Panc1 (cell line): ENCODE measurements around the gene FRS2. TPM values are rescaled to one million over a fixed set of nuclear protein-coding genes. Genes with fewer than 3 reads are reported as not detected.

Source experiments
- ATAC-seq: fragments of 200-7000 bp; cut with Tn5 transposase; 2 replicates; pipeline ENCODE4 v1.9.1; 2020; ENCODE audit warnings: mild to moderate bottlenecking, moderate library complexity
- BruUV-seq: library from RNA; stranded (reverse); fragments of 400-500 nt; replicated peaks from 2 replicates; lab custom pipeline; 2021; lab: Mats Ljungman, UMichigan
- CTCF ChIA-PET: fragments of 300-600 bp; sonication (Branson Sonifier 250); formaldehyde crosslinking; loops from one replicate; lab custom pipeline; 2022; ENCODE audit warnings: antibody characterized with exemption; lab: Charles Lee
- POLR2A ChIA-PET: fragments of 300-600 bp; sonication (Branson Sonifier 250); formaldehyde crosslinking; loops from one replicate; lab custom pipeline; 2022; ENCODE audit warnings: antibody characterized with exemption; lab: Charles Lee
- DNase-seq: peaks from one replicate; pipeline ENCODE4 v3.0.0-alpha.2; 2010; ENCODE audit warnings: low read depth, low spot score
- H3K27ac ChIP-seq: 2 replicates; pipeline ENCODE4 v1.5.1; 2011; ENCODE audit warnings: mild to moderate bottlenecking, low read length, inconsistent platforms
- H3K27me3 ChIP-seq: fragments of 200-500 bp; sonication (Bioruptor generic); 2 replicates; pipeline ENCODE4 v1.6.0; 2014; ENCODE audit warnings: low read length, inconsistent platforms; ENCODE audit not compliant: control insufficient read depth, insufficient read depth
- H3K36me3 ChIP-seq: fragments of 200-500 bp; sonication (Bioruptor generic); 2 replicates; pipeline ENCODE4 v1.5.1; 2014; ENCODE audit warnings: inconsistent platforms, mild to moderate bottlenecking, low read length, moderate library complexity; ENCODE audit not compliant: control insufficient read depth, insufficient read depth
- H3K4me1 ChIP-seq: 2 replicates; pipeline ENCODE4 v1.5.1; 2011; ENCODE audit warnings: inconsistent platforms, mild to moderate bottlenecking, low read length, moderate library complexity; ENCODE audit not compliant: control insufficient read depth, insufficient read depth
- H3K4me3 ChIP-seq, 2 experiments: 2 replicates each; pipeline ENCODE4 v1.5.1; 2011 to 2012; ENCODE audit warnings: low read depth in 2 of 2, low read length in 2 of 2, mild to moderate bottlenecking in 2 of 2, inconsistent platforms in 1 of 2, moderate library complexity in 1 of 2
- H3K9me3 ChIP-seq: fragments of 200-500 bp; sonication (Bioruptor generic); 2 replicates; pipeline ENCODE4 v1.5.1; 2014; ENCODE audit warnings: low read depth, mild to moderate bottlenecking, inconsistent platforms, low read length, moderate library complexity; ENCODE audit not compliant: control insufficient read depth, insufficient read depth
- CTCF ChIP-seq: fragments of 450-650 bp; IDR thresholded peaks from 2 replicates; pipeline ENCODE4 v1.5.1; 2017; ENCODE audit warnings: mild to moderate bottlenecking
- POLR2AphosphoS5 ChIP-seq: IDR thresholded peaks from 2 replicates; pipeline ENCODE4 v1.6.1; 2012; ENCODE audit warnings: mild to moderate bottlenecking, low read depth, low read length, moderate library complexity
- REST ChIP-seq, 2 experiments: IDR thresholded peaks; 2 replicates each; pipeline ENCODE4 v1.6.1; 2011 to 2012; ENCODE audit warnings: low read depth in 2 of 2, control low read depth in 1 of 2, low read length in 1 of 2, mild to moderate bottlenecking in 1 of 2, moderate library complexity in 1 of 2; ENCODE audit not compliant: insufficient read depth in 1 of 2
- SIN3A ChIP-seq: IDR thresholded peaks from 2 replicates; pipeline ENCODE4 v1.6.1; 2012; ENCODE audit warnings: low read depth, mild to moderate bottlenecking, low read length, moderate library complexity, borderline replicate concordance; ENCODE audit not compliant: insufficient read depth
- TCF7L2 ChIP-seq: IDR thresholded peaks from 2 replicates; pipeline ENCODE4 v1.6.1; 2011; ENCODE audit warnings: mild to moderate bottlenecking, low read depth, low read length, inconsistent platforms
- in situ Hi-C: cut with HindIII; loops from 2 replicates; pipeline ENCODE4 v1.10.0; 2016; ENCODE audit warnings: low sequenced_read_pairs, low pct_unique_long_range_greater_than_20kb
- intact Hi-C: fragments of 100-400 bp; cut with micrococcal nuclease; formaldehyde crosslinking; loops from one replicate; pipeline ENCODE4 v1.10.0; 2022; ENCODE audit not compliant: unreplicated experiment
- total RNA-seq: library from RNA; stranded (reverse); gene quantifications from one replicate; pipeline ENCODE4 v1.2.1, GENCODE V29; 2021; ENCODE audit not compliant: unreplicated experiment

FRS2 gene
- total RNA-seq, 1 experiment from 2014 or later = 26.6 TPM

GRCh38 chr12:69431591-69432222 is 38.5 kb upstream of the FRS2 start:
- CTCF ChIA-PET = no interaction called here
- intact Hi-C loops (no loop called here), in situ Hi-C loops (no loop called here)
- H3K4me1 ChIP-seq = no peaks in the 10 kb centered on the region
- H3K4me3 ChIP-seq = no peak overlapping the region
- DNase-seq = no peak
- H3K27ac ChIP-seq = no peak overlapping the region
- ATAC-seq = no peak
- H3K9me3 ChIP-seq = no peaks in the 10 kb centered on the region
- no peaks in the 10 kb centered on the region for H3K27me3 ChIP-seq
- POLR2A ChIA-PET = no interaction called here
- TF ChIP-seq TCF7L2 (no peak), REST (IDR thresholded peaks at IDR 0.05; ENCODE audit: insufficient read depth in 1 of 2, low read depth in 2 of 2, low read length in 1 of 2) (no peak), CTCF (no peak), POLR2AphosphoS5 (no peak), SIN3A (no peak)
- BruUV-seq = no TSS peak
- no peaks in the 10 kb centered on the region for H3K36me3 ChIP-seq

- no peak overlapping the region for H3K27ac ChIP-seq
- no peaks in the 10 kb centered on the region for H3K4me1 ChIP-seq
- no peak for ATAC-seq
- no TSS peak for BruUV-seq
- no peaks in the 10 kb centered on the region for H3K27me3 ChIP-seq
- no peak for TF ChIP-seq CTCF
- no peak for TF ChIP-seq REST (IDR thresholded peaks at IDR 0.05; ENCODE audit: insufficient read depth in 1 of 2, low read depth in 2 of 2, low read length in 1 of 2)
- no peak for TF ChIP-seq POLR2AphosphoS5
- TF ChIP-seq SIN3A = no peak
- TF ChIP-seq TCF7L2 = no peak
- no peaks in the 10 kb centered on the region for H3K36me3 ChIP-seq
- intact Hi-C loops (no loop called here), in situ Hi-C loops (no loop called here)
- POLR2A ChIA-PET = no interaction called here
- no peaks in the 10 kb centered on the region for H3K9me3 ChIP-seq
- CTCF ChIA-PET = no interaction called here
- DNase-seq = no peak
- no peak overlapping the region for H3K4me3 ChIP-seq
These were observed 36.5 kb upstream of the FRS2 start for GRCh38 chr12:69433653-69434052.
